A549 (cell line): Measurements from ENCODE around the gene PDE6G. TPM values are rescaled to one million over a fixed set of nuclear protein-coding genes. Genes with fewer than 3 reads are reported as not detected.

Experiments used
- ATAC-seq, 2 experiments: fragments of 200-7000 bp in 1 of 2; fragments of >200 bp in 1 of 2; cut with Nextera tagmentation in 1 of 2; cut with Tn5 transposase in 1 of 2; 3 replicates each; pipeline versions ENCODE4 v1.8.0 to v1.9.1; 2018 to 2020; ENCODE audit warnings: mild to moderate bottlenecking in 1 of 2, moderate library complexity in 1 of 2
- CTCF ChIA-PET: fragments of 300-600 bp; sonication (Branson Sonifier 250); formaldehyde crosslinking; extraction: SDS; loops from one replicate; lab custom pipeline; 2021; ENCODE audit warnings: antibody characterized with exemption, inconsistent platforms; lab: Yijun Ruan, JAX
- POLR2A ChIA-PET: fragments of 350-600 bp; formaldehyde crosslinking; extraction: SDS; loops from one replicate; lab custom pipeline; 2021; ENCODE audit warnings: antibody characterized with exemption, inconsistent platforms; lab: Yijun Ruan, JAX
- DNase-seq, 2 experiments: peaks; one replicate each; pipeline versions ENCODE4 v3.0.0 to v3.0.0-alpha.2; 2011 to 2016; ENCODE audit warnings: low read depth in 1 of 2, low spot score in 1 of 2
- FAIRE-seq: peaks from 2 replicates; lab custom pipeline; 2011; peaks lifted over from hg19 to GRCh38; lab: Jason Lieb, UNC
- H3K27ac ChIP-seq, 2 experiments: fragments of >200 bp; sonication (Bioruptor Twin); formaldehyde crosslinking; 3 replicates each; pipeline ENCODE4 v1.5.1; 2016 to 2017
- H3K4me1 ChIP-seq: fragments of >200 bp; sonication (Bioruptor Twin); formaldehyde crosslinking; 3 replicates; pipeline ENCODE4 v1.6.1; 2016
- H3K4me2 ChIP-seq: fragments of >200 bp; sonication (Bioruptor Twin); formaldehyde crosslinking; 3 replicates; pipeline ENCODE4 v1.6.1; 2016
- H3K4me3 ChIP-seq: fragments of >200 bp; sonication (Bioruptor Twin); formaldehyde crosslinking; 3 replicates; pipeline ENCODE4 v1.5.1; 2016
- H3K9me3 ChIP-seq: fragments of >200 bp; sonication (Bioruptor Twin); formaldehyde crosslinking; 3 replicates; pipeline ENCODE4 v1.6.1; 2016
- ATOH8 ChIP-seq: fragments of 250-450 bp; sonication (Bioruptor Pico); IDR thresholded peaks from 2 replicates; pipeline ENCODE4 v1.5.0; 2020; ENCODE audit warnings: low read depth, mild to moderate bottlenecking, moderate library complexity
- BCL3 ChIP-seq: fragments of >200 bp; sonication (Bioruptor Twin); formaldehyde crosslinking; IDR thresholded peaks from 3 replicates; pipeline ENCODE4 v1.6.1; 2016
- CBX2 ChIP-seq: fragments of 200-600 bp; sonication (generic); IDR thresholded peaks from 2 replicates; pipeline ENCODE4 v1.6.1; 2016; ENCODE audit warnings: low read depth, mild to moderate bottlenecking, borderline replicate concordance
- CEBPB ChIP-seq, 2 experiments: fragments of >200 bp in 1 of 2; sonication (Bioruptor Twin) in 1 of 2; formaldehyde crosslinking in 1 of 2; IDR thresholded peaks; 2 replicates each; pipeline ENCODE4 v1.6.1; 2012 to 2016
- CHD2 ChIP-seq: fragments of 150-350 bp; IDR thresholded peaks from 2 replicates; pipeline ENCODE4 v1.6.1; 2014; ENCODE audit warnings: low read length; ENCODE audit not compliant: partially characterized antibody
- CHD4 ChIP-seq: fragments of 200-600 bp; sonication (generic); IDR thresholded peaks from 2 replicates; pipeline ENCODE4 v1.6.1; 2016; ENCODE audit warnings: antibody characterized with exemption, mild to moderate bottlenecking, borderline replicate concordance
- E2F6 ChIP-seq: IDR thresholded peaks from 2 replicates; pipeline ENCODE4 v1.6.1; 2012; ENCODE audit warnings: low read depth, borderline replicate concordance
- EHF ChIP-seq: fragments of 250-450 bp; sonication (Bioruptor Pico); IDR thresholded peaks from 2 replicates; pipeline ENCODE4 v1.5.0; 2020; ENCODE audit warnings: mild to moderate bottlenecking
- EHMT2 ChIP-seq: fragments of 200-600 bp; sonication (generic); IDR thresholded peaks from 2 replicates; pipeline ENCODE4 v1.6.1; 2016; ENCODE audit warnings: antibody characterized with exemption, low read depth, mild to moderate bottlenecking, moderate library complexity
- ELK1 ChIP-seq: fragments of 150-350 bp; IDR thresholded peaks from 2 replicates; pipeline ENCODE4 v1.6.1; 2014; ENCODE audit warnings: low read depth, mild to moderate bottlenecking, low read length
- ESRRA ChIP-seq: fragments of 150-350 bp; IDR thresholded peaks from 2 replicates; pipeline ENCODE4 v1.6.1; 2014; ENCODE audit warnings: mild to moderate bottlenecking, low read length, borderline replicate concordance
- FOXS1 ChIP-seq: fragments of 250-450 bp; sonication (Bioruptor Pico); IDR thresholded peaks from 2 replicates; pipeline ENCODE4 v1.5.0; 2020; ENCODE audit warnings: mild to moderate bottlenecking, moderate library complexity
- HDAC2 ChIP-seq: fragments of 200-600 bp; sonication (generic); IDR thresholded peaks from 2 replicates; pipeline ENCODE4 v1.6.1; 2016
- HES2 ChIP-seq: fragments of >200 bp; sonication (Bioruptor Twin); formaldehyde crosslinking; IDR thresholded peaks from 2 replicates; pipeline ENCODE4 v1.6.1; 2016
- HEYL ChIP-seq: fragments of 250-450 bp; sonication (Bioruptor Pico); IDR thresholded peaks from 2 replicates; pipeline ENCODE4 v1.8.0; 2021; ENCODE audit warnings: mild to moderate bottlenecking, moderate library complexity
- JUN ChIP-seq, 2 experiments: fragments of >200 bp; sonication (Bioruptor Twin); formaldehyde crosslinking; IDR thresholded peaks; 2 replicates in 1 of 2; 3 replicates in 1 of 2; pipeline ENCODE4 v1.6.1; 2016 to 2017
- KDM5A ChIP-seq: fragments of 200-600 bp; sonication (generic); IDR thresholded peaks from 2 replicates; pipeline ENCODE4 v1.6.1; 2016; ENCODE audit warnings: antibody characterized with exemption, mild to moderate bottlenecking
- MAFK ChIP-seq: fragments of 450-650 bp; IDR thresholded peaks from 2 replicates; pipeline ENCODE4 v1.6.1; 2014; ENCODE audit not compliant: partially characterized antibody
- MAX ChIP-seq: IDR thresholded peaks from 2 replicates; pipeline ENCODE4 v1.6.1; 2012
- MAZ ChIP-seq: fragments of 150-350 bp; IDR thresholded peaks from 2 replicates; pipeline ENCODE4 v1.6.1; 2014; ENCODE audit warnings: antibody characterized with exemption, low read depth, low read length, borderline replicate concordance
- NFE2L2 ChIP-seq: fragments of 150-350 bp; conservative IDR thresholded peaks from 2 replicates; pipeline ENCODE4 v1.6.1; 2014; ENCODE audit warnings: low read length
- NR3C1 ChIP-seq: fragments of >200 bp; sonication (Bioruptor Twin); formaldehyde crosslinking; IDR thresholded peaks from 3 replicates; pipeline ENCODE4 v1.6.1; 2017
- PHF8 ChIP-seq: fragments of 200-600 bp; sonication (generic); IDR thresholded peaks from 2 replicates; pipeline ENCODE4 v1.6.1; 2016; ENCODE audit warnings: low read depth, mild to moderate bottlenecking, antibody characterized with exemption, moderate library complexity, borderline replicate concordance
- RAD21 ChIP-seq, 2 experiments: fragments of >200 bp in 1 of 2; sonication (Bioruptor Twin) in 1 of 2; formaldehyde crosslinking in 1 of 2; IDR thresholded peaks in 1 of 2; conservative IDR thresholded peaks in 1 of 2; 2 replicates in 1 of 2; 3 replicates in 1 of 2; pipeline ENCODE4 v1.6.1; 2012 to 2018; ENCODE audit warnings: inconsistent platforms in 1 of 2
- RARB ChIP-seq: fragments of 250-450 bp; sonication (Bioruptor Pico); IDR thresholded peaks from 2 replicates; pipeline ENCODE4 v1.8.0; 2021; ENCODE audit warnings: mild to moderate bottlenecking, moderate library complexity
- RFX5 ChIP-seq: fragments of 450-650 bp; IDR thresholded peaks from 2 replicates; pipeline ENCODE4 v1.7.1; 2014; ENCODE audit warnings: antibody characterized with exemption, mild to moderate bottlenecking, moderate library complexity
- TFCP2L1 ChIP-seq: fragments of 250-450 bp; sonication (Bioruptor Pico); IDR thresholded peaks from 2 replicates; pipeline ENCODE4 v1.5.0; 2021; ENCODE audit warnings: mild to moderate bottlenecking
- TP53 ChIP-seq: fragments of 250-450 bp; sonication (Bioruptor Pico); IDR thresholded peaks from 2 replicates; pipeline ENCODE4 v1.5.0; 2021; ENCODE audit warnings: mild to moderate bottlenecking, moderate library complexity
- USF2 ChIP-seq: fragments of 450-650 bp; IDR thresholded peaks from 2 replicates; pipeline ENCODE4 v1.6.1; 2014; ENCODE audit warnings: antibody characterized with exemption
- ZC3H11A ChIP-seq: fragments of 450-650 bp; IDR thresholded peaks from 2 replicates; pipeline ENCODE4 v1.6.1; 2014; ENCODE audit warnings: antibody characterized with exemption, mild to moderate bottlenecking
- ZNF302 ChIP-seq: fragments of 250-450 bp; sonication (Bioruptor Pico); IDR thresholded peaks from 2 replicates; pipeline ENCODE4 v1.9.0; 2021; ENCODE audit warnings: inconsistent platforms, mild to moderate bottlenecking, moderate library complexity
- WGBS: methylation state at CpG from one replicate; pipeline ENCODE4 v1.1.6; 2017; ENCODE audit errors: missing lambda C conversion rate; 5-methylcytosine and 5-hydroxymethylcytosine counted together
- polyA plus RNA-seq, 4 experiments: library from polyadenylated mRNA; depleted of rRNA in 3 of 4; stranded (reverse); fragments of >200 nt; fragmentation: RNase III in 1 of 4; extraction: RNeasy Plus Mini Kit Qiagen cat#74134 plus additional on column Dnase treatment in 1 of 4; gene quantifications; 2 replicates in 3 of 4; 3 replicates in 1 of 4; pipeline ENCODE4 v1.2.3, GENCODE V29; 2011 to 2017

The PDE6G gene
- polyA plus RNA-seq, 2 of the 4 experiments (the other 2 are of a cell fraction): 1.2 TPM

DNA sequence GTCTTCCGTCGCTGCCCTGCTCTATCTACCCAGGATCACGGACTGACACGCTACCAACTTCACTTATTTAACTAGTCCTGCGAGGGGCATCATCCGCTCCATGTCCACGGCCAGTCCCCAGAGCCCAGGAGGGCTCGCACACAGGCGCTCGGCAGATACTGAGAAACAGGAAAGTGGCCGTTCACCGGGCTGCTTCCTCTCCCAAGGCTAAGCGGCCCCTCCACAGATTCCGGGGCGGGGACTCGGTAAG lies 9.7 kb upstream of the PDE6G start:
- H3K4me3 ChIP-seq: peak overlapping the region; percentile 99
- peak; percentile 22; the same call in 1 of the 2 replicates for TF ChIP-seq PHF8
- no peak for TF ChIP-seq RAD21 (conservative IDR thresholded peaks at IDR 0.05 in 1 of 2, IDR thresholded peaks at IDR 0.05 in 1 of 2)
- TF ChIP-seq KDM5A: peak; percentile 42; the same call in 1 of the 2 replicates
- no peak for TF ChIP-seq MAZ
- DNase-seq: no peak
- H3K4me2 ChIP-seq: peak overlapping the region; percentile 89
- ATAC-seq: peak in 1 of 2 experiments; percentile 41; a peak in 3 of 6 replicates
- CTCF ChIA-PET: interaction anchor here (1.2 to 2.7 kb wide), 3 partner anchors 10 to 147 kb away, joined by 4 to 20 read pairs (median 4); no protein-coding TSS in a partner anchor
- H3K4me1 ChIP-seq: peaks cover 22% of the 10 kb centered on the region
- no peaks in the 10 kb centered on the region for H3K9me3 ChIP-seq
- 2% methylated on average over 12 of the region's 16 CpGs for WGBS
- POLR2A ChIA-PET: interaction anchor here (0.8 to 1.5 kb wide), 9 partner anchors 8 to 147 kb away, joined by 3 to 23 read pairs (median 4); partner anchors contain the start of genes ARL16, HGS, NPLOC4 and TSPAN10
- FAIRE-seq: no peak
- peak overlapping the region; percentile 97 to 99 for H3K27ac ChIP-seq

- FAIRE-seq (no peak), ATAC-seq (peak; percentile 57 to 69), DNase-seq (peak; percentile 61 to 64)
- peaks cover 22% of the 10 kb centered on the region for H3K4me1 ChIP-seq
- H3K27ac ChIP-seq: peak overlapping the region; percentile 97 to 99
- H3K4me2 ChIP-seq: peak overlapping the region; percentile 89
- peak overlapping the region; percentile 99 for H3K4me3 ChIP-seq
- H3K9me3 ChIP-seq: no peaks in the 10 kb centered on the region
- WGBS: 66% methylated on average over 26 of the region's 30 CpGs
- ChIA-PET POLR2A (interaction anchor here (0.6 to 1.5 kb wide), 7 partner anchors 10 to 169 kb away, joined by 3 to 8 read pairs (median 3); partner anchors contain the start of genes ARL16 and HGS), CTCF (interaction anchor here (0.5 to 2.7 kb wide), 6 partner anchors 10 to 180 kb away, joined by 3 to 20 read pairs (median 4); no protein-coding TSS in a partner anchor)
- no peak for TF ChIP-seq HDAC2
- TF ChIP-seq ZC3H11A: no peak; the same call in 1 of the 2 replicates
- peak; percentile 88; the same call in 1 of the 2 replicates for TF ChIP-seq HEYL (CRISPR knock-in tag)
- TF ChIP-seq ATOH8 (CRISPR knock-in tag): peak; percentile 98
- no peak for TF ChIP-seq EHMT2
- no peak for TF ChIP-seq MAFK
- TF ChIP-seq ELK1: no peak
- no peak for TF ChIP-seq BCL3
- no peak for TF ChIP-seq HES2
- no peak for TF ChIP-seq NFE2L2
- TF ChIP-seq TFCP2L1 (CRISPR knock-in tag): peak; percentile 88; the same call in 1 of the 2 replicates
- no peak for TF ChIP-seq NR3C1
- TF ChIP-seq MAX: peak; percentile 100
- TF ChIP-seq CHD2: peak; percentile 23
- peak; percentile 97 for TF ChIP-seq E2F6
- peak; percentile 88; the same call in 1 of the 2 replicates for TF ChIP-seq ZNF302
- TF ChIP-seq MAZ: no peak
- no peak for TF ChIP-seq CEBPB (IDR thresholded peaks at IDR 0.05)
- TF ChIP-seq CHD4: no peak
- TF ChIP-seq USF2: no peak
- no peak for TF ChIP-seq CBX2
- TF ChIP-seq ESRRA: no peak
- TF ChIP-seq RARB (CRISPR knock-in tag): no peak
- TF ChIP-seq JUN (IDR thresholded peaks at IDR 0.05): no peak
- TF ChIP-seq TP53 (CRISPR knock-in tag): peak; percentile 51
- TF ChIP-seq RFX5: no peak
- peak; percentile 87 for TF ChIP-seq FOXS1 (CRISPR knock-in tag)
- peak; percentile 94 for TF ChIP-seq EHF
Observed at GRCh38 chr17:81665205-81666091, 9.1 kb upstream of the PDE6G start.
